OCI-LY7 (cell line): ENCODE results near the gene DNASE2B. TPM values are rescaled to one million over a fixed set of nuclear protein-coding genes. Genes with fewer than 3 reads are reported as not detected.

Experiments
- BruUV-seq: library from RNA; stranded (reverse); fragments of 400-500 nt; replicated peaks from 2 replicates; lab custom pipeline; 2021; lab: Mats Ljungman, UMichigan
- CTCF ChIA-PET: fragments of 300-600 bp; sonication (Branson Sonifier 250); formaldehyde crosslinking; loops from one replicate; lab custom pipeline; 2022; ENCODE audit warnings: antibody characterized with exemption; ENCODE audit not compliant: unreplicated experiment; lab: Charles Lee
- POLR2A ChIA-PET: fragments of 300-600 bp; sonication (Branson Sonifier 250); formaldehyde crosslinking; loops from one replicate; lab custom pipeline; 2022; ENCODE audit warnings: antibody characterized with exemption; lab: Charles Lee
- DNase-seq: peaks from one replicate; pipeline ENCODE4 v3.0.0-alpha.2; 2015; ENCODE audit warnings: low spot score
- H2AFZ ChIP-seq: fragments of 200-600 bp; sonication (generic), shearing (Covaris generic); 2 replicates; pipeline ENCODE4 v1.6.1; 2014; ENCODE audit warnings: mild to moderate bottlenecking, antibody characterized with exemption, low read length, moderate library complexity
- H3K27ac ChIP-seq: fragments of 200-600 bp; sonication (generic); 2 replicates; pipeline ENCODE4 v1.5.1; 2014; ENCODE audit warnings: mixed run types, low read depth, mild to moderate bottlenecking, moderate library complexity, low read length, inconsistent platforms; ENCODE audit not compliant: poor library complexity, severe bottlenecking
- H3K36me3 ChIP-seq: fragments of 200-600 bp; sonication (generic); 2 replicates; pipeline ENCODE4 v1.6.1; 2014; ENCODE audit warnings: mild to moderate bottlenecking, antibody characterized with exemption, low read length, moderate library complexity, mixed read lengths; ENCODE audit not compliant: insufficient read depth
- H3K4me1 ChIP-seq: fragments of 200-600 bp; sonication (generic); 2 replicates; pipeline ENCODE4 v1.5.1; 2014; ENCODE audit warnings: mild to moderate bottlenecking, low read length; ENCODE audit not compliant: insufficient read depth, poor library complexity, severe bottlenecking
- H3K4me2 ChIP-seq: fragments of 200-600 bp; sonication (generic); 2 replicates; pipeline ENCODE4 v1.6.1; 2014; ENCODE audit warnings: mild to moderate bottlenecking, low read length
- H3K4me3 ChIP-seq: fragments of 200-600 bp; sonication (generic); 2 replicates; pipeline ENCODE4 v1.5.1; 2014; ENCODE audit warnings: mild to moderate bottlenecking, low read depth, low read length; ENCODE audit not compliant: poor library complexity, severe bottlenecking
- H3K79me2 ChIP-seq: fragments of 200-600 bp; sonication (generic); 2 replicates; pipeline ENCODE4 v1.6.1; 2016; ENCODE audit warnings: low read depth, mild to moderate bottlenecking, low read length, moderate library complexity, mixed read lengths; ENCODE audit not compliant: insufficient read depth
- H3K9me2 ChIP-seq: fragments of 200-600 bp; sonication (generic); 2 replicates; pipeline ENCODE4 v1.6.1; 2016; ENCODE audit warnings: mild to moderate bottlenecking, low read length, mixed read lengths; ENCODE audit not compliant: insufficient read depth
- H3K9me3 ChIP-seq: fragments of 200-600 bp; sonication (generic); 2 replicates; pipeline ENCODE4 v1.6.1; 2014; ENCODE audit warnings: mild to moderate bottlenecking, mixed run types, low read length, mixed read lengths
- H4K20me1 ChIP-seq: fragments of 200-600 bp; sonication (generic); 2 replicates; pipeline ENCODE4 v1.6.1; 2014; ENCODE audit warnings: mild to moderate bottlenecking, antibody characterized with exemption, low read length, moderate library complexity, mixed read lengths; ENCODE audit not compliant: insufficient read depth
- EZH2phosphoT487 ChIP-seq: fragments of 200-600 bp; sonication (generic); IDR thresholded peaks from 2 replicates; pipeline ENCODE4 v1.6.1; 2018; ENCODE audit warnings: low read depth, borderline replicate concordance, mild to moderate bottlenecking, mixed run types, antibody characterized with exemption, low read length, moderate library complexity, mixed read lengths
- intact Hi-C: fragments of 100-400 bp; cut with micrococcal nuclease; formaldehyde crosslinking; loops from one replicate; pipeline ENCODE4 v1.10.0; 2022; ENCODE audit not compliant: unreplicated experiment
- total RNA-seq, 2 experiments: library from RNA; depleted of rRNA in 1 of 2; stranded (reverse); fragments of >200 nt in 1 of 2; shearing (Covaris generic) in 1 of 2; gene quantifications; 2 replicates each; pipeline ENCODE4 v1.2.3, GENCODE V29; 2014 to 2022
- TF ChIP-seq, protein P1 (sequence below): fragments of 200-600 bp; sonication (generic); conservative IDR thresholded peaks from 2 replicates; pipeline ENCODE4 v1.5.1; 2014; ENCODE audit warnings: mild to moderate bottlenecking, antibody characterized with exemption, low read length, moderate library complexity, mixed read lengths

The DNASE2B gene
- total RNA-seq, 2 experiments from 2014 or later, result 0.22 TPM; not detected in 1

DNA sequence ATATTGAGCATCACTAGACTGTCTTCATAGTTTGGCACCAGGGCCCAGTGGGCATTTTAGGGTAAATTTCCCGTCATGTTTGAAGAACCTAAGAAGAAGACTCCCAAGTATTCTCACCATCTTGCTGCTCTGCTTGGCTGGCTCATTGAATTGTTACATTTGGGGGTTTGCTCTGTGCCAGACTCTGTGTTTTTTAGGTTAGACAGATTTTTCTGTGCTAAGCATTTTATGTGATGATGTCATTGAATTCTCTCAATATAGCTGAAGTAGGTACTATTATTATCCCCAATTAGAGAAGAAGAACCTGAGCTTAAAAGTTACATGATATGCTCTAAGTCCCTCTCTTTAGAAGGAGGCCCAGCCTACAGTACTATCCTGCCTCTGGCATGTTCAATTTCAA lies 28.0 kb upstream of the DNASE2B start:
- Histone ChIP-seq H3K27ac (no peak overlapping the region), H3K4me1 (no peaks in the 10 kb centered on the region), H4K20me1 (no peaks in the 10 kb centered on the region), H3K36me3 (no peaks in the 10 kb centered on the region), H2AFZ (no peak overlapping the region), H3K4me2 (no peak overlapping the region), H3K9me3 (no peaks in the 10 kb centered on the region), H3K4me3 (no peak overlapping the region), H3K9me2 (no peaks in the 10 kb centered on the region), H3K79me2 (no peaks in the 10 kb centered on the region)
- no peak for DNase-seq
- ChIA-PET POLR2A (interaction anchor here (0.6 to 1.2 kb wide), 2 partner anchors 9 to 56 kb away, joined by 3 read pairs; no protein-coding TSS in a partner anchor), CTCF (interaction anchor here (0.7 kb wide), 1 partner anchor 13 kb away, joined by 3 read pairs; no protein-coding TSS in a partner anchor)
- intact Hi-C loops, result no loop called here
- TF ChIP-seq EZH2phosphoT487, result no peak
- TF ChIP-seq, protein P1, sequence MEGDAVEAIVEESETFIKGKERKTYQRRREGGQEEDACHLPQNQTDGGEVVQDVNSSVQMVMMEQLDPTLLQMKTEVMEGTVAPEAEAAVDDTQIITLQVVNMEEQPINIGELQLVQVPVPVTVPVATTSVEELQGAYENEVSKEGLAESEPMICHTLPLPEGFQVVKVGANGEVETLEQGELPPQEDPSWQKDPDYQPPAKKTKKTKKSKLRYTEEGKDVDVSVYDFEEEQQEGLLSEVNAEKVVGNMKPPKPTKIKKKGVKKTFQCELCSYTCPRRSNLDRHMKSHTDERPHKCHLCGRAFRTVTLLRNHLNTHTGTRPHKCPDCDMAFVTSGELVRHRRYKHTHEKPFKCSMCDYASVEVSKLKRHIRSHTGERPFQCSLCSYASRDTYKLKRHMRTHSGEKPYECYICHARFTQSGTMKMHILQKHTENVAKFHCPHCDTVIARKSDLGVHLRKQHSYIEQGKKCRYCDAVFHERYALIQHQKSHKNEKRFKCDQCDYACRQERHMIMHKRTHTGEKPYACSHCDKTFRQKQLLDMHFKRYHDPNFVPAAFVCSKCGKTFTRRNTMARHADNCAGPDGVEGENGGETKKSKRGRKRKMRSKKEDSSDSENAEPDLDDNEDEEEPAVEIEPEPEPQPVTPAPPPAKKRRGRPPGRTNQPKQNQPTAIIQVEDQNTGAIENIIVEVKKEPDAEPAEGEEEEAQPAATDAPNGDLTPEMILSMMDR, result no peak
- BruUV-seq, result no TSS peak

DNA sequence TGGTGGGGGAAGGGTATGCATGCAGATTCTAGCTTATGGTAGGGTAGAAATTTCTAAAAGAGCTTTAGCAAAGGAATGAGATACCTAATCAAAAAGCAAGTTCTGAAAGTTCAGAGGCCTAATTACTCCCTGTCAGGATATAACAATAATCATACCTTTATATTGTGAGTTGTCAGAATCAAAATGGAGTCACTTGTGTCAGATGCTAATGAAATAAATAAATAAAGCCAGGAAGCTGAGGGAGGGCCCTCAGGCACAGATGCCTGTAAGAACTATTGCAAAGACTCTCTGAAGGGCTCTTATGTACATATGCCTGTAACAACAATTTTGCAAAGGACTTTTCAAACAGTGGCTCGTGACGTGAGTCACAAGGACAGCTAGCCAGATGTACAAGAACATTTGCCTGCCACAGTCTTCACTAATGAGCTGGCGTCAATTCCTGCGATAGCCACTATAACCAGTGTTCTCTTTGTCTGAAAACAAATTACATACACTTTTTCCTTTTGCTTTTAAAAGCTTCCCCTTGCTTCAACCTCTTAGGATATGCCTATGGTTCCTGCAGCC lies 27.4 kb upstream of the DNASE2B start:
- intact Hi-C loops, result no loop called here
- Histone ChIP-seq H3K4me3 (no peak overlapping the region), H3K9me2 (no peaks in the 10 kb centered on the region), H3K4me2 (no peak overlapping the region), H4K20me1 (no peaks in the 10 kb centered on the region), H3K36me3 (no peaks in the 10 kb centered on the region), H3K9me3 (no peaks in the 10 kb centered on the region), H3K4me1 (no peaks in the 10 kb centered on the region), H2AFZ (no peak overlapping the region), H3K79me2 (no peaks in the 10 kb centered on the region), H3K27ac (no peak overlapping the region)
- TF ChIP-seq, protein P1, result no peak
- TF ChIP-seq EZH2phosphoT487, result no peak
- ChIA-PET POLR2A (interaction anchor here (0.6 to 1.2 kb wide), 3 partner anchors 9 to 390 kb away, joined by 3 read pairs; no protein-coding TSS in a partner anchor), CTCF (interaction anchor here (0.7 kb wide), 1 partner anchor 14 kb away, joined by 3 read pairs; no protein-coding TSS in a partner anchor)
- no peak for DNase-seq
- no TSS peak for BruUV-seq

DNA sequence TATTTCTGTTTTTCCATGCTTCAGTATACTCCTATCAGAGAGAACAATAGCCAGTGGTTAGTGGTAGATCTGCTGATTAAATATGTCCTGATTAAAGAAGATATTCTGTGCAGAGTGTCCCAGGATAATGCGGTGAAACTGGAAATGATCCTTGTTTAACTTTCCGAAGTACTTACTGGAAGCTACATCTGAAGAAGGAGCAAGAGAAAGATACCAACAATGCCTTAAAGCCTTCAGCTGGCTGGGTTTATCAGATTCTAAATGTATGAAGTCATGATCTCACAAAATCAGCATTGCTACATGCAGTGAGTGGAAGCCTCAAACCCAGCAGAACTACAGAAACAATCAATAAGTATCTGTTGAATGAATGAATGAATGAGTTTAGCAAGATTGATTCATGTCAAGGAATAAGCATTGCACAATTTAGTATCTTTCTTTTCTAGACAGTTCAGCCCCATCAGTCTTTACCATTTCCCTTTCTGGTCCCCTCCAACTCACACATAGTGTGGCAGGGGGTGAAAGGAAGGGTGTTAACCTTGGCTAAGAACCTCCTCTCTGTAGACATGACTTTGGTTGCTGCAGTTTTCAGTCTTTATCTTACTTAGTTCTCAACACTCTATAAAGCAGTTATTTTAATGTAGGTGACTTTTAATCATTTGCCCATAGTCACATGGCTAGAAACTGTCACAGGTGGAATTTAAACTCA lies 24.7 kb upstream of the DNASE2B start:
- ChIA-PET POLR2A (no interaction called here), CTCF (no interaction called here)
- H3K36me3 ChIP-seq, result no peaks in the 10 kb centered on the region
- H3K79me2 ChIP-seq, result no peaks in the 10 kb centered on the region
- no peaks in the 10 kb centered on the region for H3K9me2 ChIP-seq
- H3K9me3 ChIP-seq, result no peaks in the 10 kb centered on the region
- no TSS peak for BruUV-seq
- TF ChIP-seq, protein P1, result no peak
- no peak for TF ChIP-seq EZH2phosphoT487
- intact Hi-C loops, result no loop called here
- H3K4me3 ChIP-seq, result no peak overlapping the region
- no peak for DNase-seq
- H4K20me1 ChIP-seq, result no peaks in the 10 kb centered on the region
- H3K4me1 ChIP-seq, result no peaks in the 10 kb centered on the region
- no peak overlapping the region for H3K27ac ChIP-seq
- H2AFZ ChIP-seq, result no peak overlapping the region
- H3K4me2 ChIP-seq, result no peak overlapping the region
